Stimulated activated naive CD8-positive, alpha-beta T cell treated with anti-CD3 and anti-CD28 coated beads, Interleukin-15, Interleukin-2, amounts not matched to agents 100 ng/mL and 50 ng/mL, for 24 hours (primary cell): Measurements from ENCODE around the gene TP73.

Experiments used
- H3K27ac Mint-ChIP-seq: one replicate; pipeline ENCODE4 v1.8.0; 2021; ENCODE audit warnings: mild to moderate bottlenecking, mixed read lengths
- H3K27me3 Mint-ChIP-seq: one replicate; pipeline ENCODE4 v1.8.0; 2021; ENCODE audit warnings: mixed read lengths
- H3K36me3 Mint-ChIP-seq: one replicate; pipeline ENCODE4 v1.8.0; 2021; ENCODE audit warnings: low read depth, mixed read lengths
- H3K4me1 Mint-ChIP-seq: one replicate; pipeline ENCODE4 v1.8.0; 2021; ENCODE audit warnings: low read depth, mixed read lengths
- H3K4me3 Mint-ChIP-seq: one replicate; pipeline ENCODE4 v1.8.0; 2021; ENCODE audit warnings: mild to moderate bottlenecking, mixed read lengths
- H3K9me3 Mint-ChIP-seq: one replicate; pipeline ENCODE4 v1.8.0; 2021; ENCODE audit warnings: mixed read lengths

TP73 gene

DNA sequence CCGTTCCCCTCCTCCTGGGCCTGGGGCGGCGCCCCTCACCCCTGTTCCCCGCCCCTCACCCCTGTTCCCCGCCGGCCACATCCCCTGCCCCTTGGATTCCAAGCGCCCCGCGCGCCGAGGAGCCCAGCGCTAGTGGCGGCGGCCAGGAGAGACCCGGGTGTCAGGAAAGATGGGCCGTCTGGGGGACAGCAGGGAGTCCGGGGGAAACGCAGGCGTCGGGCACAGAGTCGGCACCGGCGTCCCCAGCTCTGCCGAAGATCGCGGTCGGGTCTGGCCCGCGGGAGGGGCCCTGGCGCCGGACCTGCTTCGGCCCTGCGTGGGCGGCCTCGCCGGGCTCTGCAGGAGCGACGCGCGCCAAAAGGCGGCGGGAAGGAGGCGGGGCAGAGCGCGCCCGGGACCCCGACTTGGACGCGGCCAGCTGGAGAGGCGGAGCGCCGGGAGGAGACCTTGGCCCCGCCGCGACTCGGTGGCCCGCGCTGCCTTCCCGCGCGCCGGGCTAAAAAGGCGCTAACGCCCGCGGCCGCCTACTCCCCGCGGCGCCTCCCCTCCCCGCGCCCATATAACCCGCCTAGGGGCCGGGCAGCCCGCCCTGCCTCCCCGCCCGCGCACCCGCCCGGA lies at the start of gene TP73:
TSS of gene TP73 (plus strand) at position 587 of the 618 bp plus-strand sequence. CDS start 29,850 bp downstream, outside the sequence.
- Mint-ChIP-seq H3K9me3 (no peaks in the 10 kb centered on the region), H3K4me1 (peaks cover 32% of the 10 kb centered on the region), H3K27ac (no peak within 1 kb of the TSS), H3K36me3 (peaks cover 3% of the 10 kb centered on the region), H3K4me3 (peak within 1 kb of the TSS; percentile 39), H3K27me3 (peaks cover 40% of the 10 kb centered on the region)

DNA sequence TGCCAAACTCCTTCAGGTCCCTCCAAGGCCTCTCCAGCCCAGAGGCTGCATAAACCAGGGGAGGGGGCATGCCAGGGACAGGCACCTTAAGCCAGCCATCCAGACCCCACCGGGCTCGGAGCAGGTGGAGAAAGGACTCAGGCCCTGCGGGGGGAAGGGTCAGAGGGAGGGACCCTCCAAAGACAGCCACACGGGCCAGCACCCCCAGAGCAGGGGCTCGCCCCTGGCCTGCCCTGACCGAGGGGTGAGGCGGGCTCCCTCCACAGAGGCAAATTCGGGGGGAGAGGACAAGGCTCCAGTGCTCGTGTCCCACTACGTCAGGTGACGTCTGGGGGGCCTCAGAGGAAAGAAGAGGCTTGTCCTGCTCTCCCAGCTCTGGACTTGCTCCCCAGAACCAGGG lies 49.2 kb upstream of the TP73 start:
- no peaks in the 10 kb centered on the region for H3K36me3 Mint-ChIP-seq
- no peaks in the 10 kb centered on the region for H3K27me3 Mint-ChIP-seq
- peaks cover 3% of the 10 kb centered on the region for H3K4me1 Mint-ChIP-seq
- H3K27ac Mint-ChIP-seq = no peak overlapping the region
- H3K4me3 Mint-ChIP-seq = no peak overlapping the region
- H3K9me3 Mint-ChIP-seq = no peaks in the 10 kb centered on the region

DNA sequence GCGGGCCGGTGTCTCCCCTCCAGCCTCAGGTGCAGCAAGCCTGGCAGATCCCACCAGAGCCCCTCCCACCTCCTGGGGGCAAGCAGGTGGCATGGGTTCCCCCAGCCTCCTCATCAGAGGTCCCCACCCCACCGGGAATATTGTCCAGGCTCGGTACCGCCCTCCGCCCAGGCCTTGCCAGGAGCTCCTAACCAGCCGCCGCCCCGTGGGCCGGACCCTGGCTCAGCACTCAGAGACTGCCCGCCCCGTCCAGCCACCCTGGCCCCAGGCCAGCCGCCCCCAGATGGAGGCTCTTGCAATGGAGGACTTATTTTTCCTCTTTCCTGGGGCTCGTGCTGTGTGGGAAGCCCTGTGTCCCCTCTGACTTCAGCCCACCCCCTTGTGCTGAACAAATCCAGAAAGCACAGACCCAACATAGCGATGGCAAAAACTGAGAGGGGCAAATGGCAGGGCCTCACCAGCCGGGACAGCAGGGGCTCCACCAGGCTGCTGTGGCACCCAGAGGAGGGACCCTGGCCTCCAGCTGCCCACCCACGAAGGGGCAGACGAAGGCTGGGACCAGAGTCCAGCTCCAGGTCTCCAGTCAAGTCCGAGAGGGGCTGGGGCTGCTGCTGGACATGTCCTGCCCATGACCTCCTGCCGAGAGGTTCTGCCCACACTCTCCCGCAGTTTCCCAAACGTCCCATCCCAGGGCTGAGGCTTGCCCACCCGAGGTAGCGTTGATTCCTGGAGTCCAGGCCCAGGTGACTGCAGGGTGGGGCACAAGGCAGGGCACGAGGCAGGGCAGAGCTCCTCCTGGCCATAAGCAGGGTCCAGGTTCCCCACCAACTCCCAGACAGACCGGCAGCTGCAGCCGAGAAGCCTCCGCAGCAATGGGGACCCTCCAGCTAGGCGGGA lies 48.5 kb upstream of the TP73 start:
- Mint-ChIP-seq H3K36me3 (no peaks in the 10 kb centered on the region), H3K27me3 (no peaks in the 10 kb centered on the region), H3K27ac (no peak overlapping the region), H3K4me1 (no peaks in the 10 kb centered on the region), H3K4me3 (no peak overlapping the region), H3K9me3 (no peaks in the 10 kb centered on the region)

DNA sequence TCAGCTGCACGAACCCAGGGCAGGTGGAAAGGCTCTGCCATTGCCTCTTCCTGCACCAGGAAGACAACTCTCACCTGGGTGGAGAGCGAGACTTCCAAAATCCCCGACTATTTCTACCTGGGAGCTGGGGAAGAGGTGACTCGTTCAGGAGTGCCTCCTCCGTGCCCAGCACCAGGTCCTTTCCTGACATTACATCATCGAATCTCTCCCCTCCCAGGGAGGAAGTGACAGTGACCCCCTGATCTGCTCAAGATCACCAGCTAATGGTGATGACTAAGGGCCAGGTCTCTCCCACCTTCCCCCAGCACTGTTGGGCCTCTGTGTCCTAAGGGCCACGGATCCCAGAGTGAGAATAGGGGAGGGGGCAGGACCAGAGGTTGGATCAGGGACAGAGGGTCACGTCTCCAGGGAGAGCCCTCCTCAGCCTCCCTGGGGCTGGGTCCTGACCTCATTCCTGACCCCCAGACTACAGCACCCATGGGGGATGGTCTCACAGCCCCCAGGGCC lies 47.8 kb upstream of the TP73 start:
- no peaks in the 10 kb centered on the region for H3K4me1 Mint-ChIP-seq
- H3K27me3 Mint-ChIP-seq = peaks cover 3% of the 10 kb centered on the region
- no peak overlapping the region for H3K27ac Mint-ChIP-seq
- no peaks in the 10 kb centered on the region for H3K9me3 Mint-ChIP-seq
- H3K4me3 Mint-ChIP-seq = no peak overlapping the region
- no peaks in the 10 kb centered on the region for H3K36me3 Mint-ChIP-seq

DNA sequence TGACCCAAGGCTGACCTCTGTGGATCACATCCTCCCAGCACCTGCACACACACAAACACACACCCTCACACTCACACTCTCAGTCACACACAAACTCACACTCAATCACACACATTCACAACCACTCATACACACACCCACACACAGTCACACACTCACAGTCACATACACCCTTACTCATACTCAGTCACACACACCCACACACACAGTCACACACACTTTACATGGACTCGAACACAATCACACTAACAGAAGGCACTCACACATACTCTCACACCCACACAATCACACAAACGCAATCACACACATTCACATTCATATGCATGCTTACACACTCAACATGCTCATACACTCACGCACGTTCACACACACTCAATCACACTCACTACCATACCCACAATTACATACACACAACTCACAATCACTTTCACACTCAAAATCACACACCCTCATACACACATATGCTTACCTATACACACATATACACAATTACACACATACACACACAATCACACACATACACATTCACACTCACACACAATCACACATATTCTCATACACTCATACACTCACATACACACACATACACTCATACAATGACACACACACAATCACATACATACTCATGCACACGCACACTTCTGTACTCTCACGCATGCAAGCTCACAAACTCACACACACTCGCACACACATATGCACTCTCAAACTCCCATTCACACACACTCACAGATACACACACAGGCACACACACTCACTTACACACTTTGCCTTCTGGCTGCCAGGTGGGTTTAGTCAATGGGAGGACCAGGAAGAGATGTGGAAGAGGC lies 47.1 kb upstream of the TP73 start:
- H3K4me1 Mint-ChIP-seq = no peaks in the 10 kb centered on the region
- no peaks in the 10 kb centered on the region for H3K36me3 Mint-ChIP-seq
- H3K4me3 Mint-ChIP-seq = no peak overlapping the region
- peaks cover 4% of the 10 kb centered on the region for H3K27me3 Mint-ChIP-seq
- H3K27ac Mint-ChIP-seq = no peak overlapping the region
- H3K9me3 Mint-ChIP-seq = no peaks in the 10 kb centered on the region

DNA sequence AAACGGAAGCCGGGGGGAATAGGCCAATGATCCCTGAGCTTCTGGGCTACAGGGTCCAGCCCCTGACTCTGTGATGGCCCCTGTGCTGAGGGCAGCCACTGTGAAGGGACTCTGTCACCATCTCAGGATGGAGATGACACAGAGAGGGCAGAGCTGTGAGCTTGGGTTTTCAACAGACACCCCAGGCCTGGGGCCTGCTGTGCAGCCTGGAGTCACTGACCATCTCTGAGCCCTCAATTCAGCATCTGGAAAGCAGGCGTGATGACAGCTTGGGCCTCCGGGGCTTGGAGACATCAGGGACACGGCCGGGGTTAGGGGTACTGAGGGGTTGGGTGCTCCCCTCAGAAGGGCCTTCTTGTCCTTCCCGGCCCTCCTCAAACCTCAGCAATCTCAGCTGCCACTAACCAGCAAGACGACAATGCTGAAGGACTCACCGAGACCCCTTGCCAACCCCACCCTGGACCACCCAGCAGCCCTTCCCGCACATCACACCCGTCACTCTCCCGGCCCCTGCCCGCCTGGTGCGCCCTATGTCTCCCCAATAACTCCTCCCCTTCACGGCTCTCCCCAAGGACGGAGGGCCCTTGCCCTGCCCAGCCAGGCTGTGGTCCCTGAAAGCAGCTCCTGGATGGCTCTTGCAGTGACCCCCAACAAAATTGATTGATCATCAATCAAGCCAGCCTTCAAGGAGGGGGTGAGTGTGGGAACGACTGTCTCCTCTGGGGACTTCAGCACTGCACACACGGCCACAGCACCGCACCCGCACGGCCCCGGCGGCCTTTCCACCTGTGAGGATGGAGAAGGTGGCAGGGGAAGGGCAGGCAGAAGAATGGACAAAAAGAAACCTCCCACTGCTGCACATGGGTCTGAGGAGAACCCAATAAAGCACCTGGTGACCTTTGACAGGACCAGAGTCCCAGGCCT lies 45.3 kb upstream of the TP73 start:
- no peak overlapping the region for H3K27ac Mint-ChIP-seq
- peaks cover 8% of the 10 kb centered on the region for H3K4me1 Mint-ChIP-seq
- peaks cover 9% of the 10 kb centered on the region for H3K27me3 Mint-ChIP-seq
- H3K4me3 Mint-ChIP-seq = no peak overlapping the region
- no peaks in the 10 kb centered on the region for H3K36me3 Mint-ChIP-seq
- no peaks in the 10 kb centered on the region for H3K9me3 Mint-ChIP-seq

DNA sequence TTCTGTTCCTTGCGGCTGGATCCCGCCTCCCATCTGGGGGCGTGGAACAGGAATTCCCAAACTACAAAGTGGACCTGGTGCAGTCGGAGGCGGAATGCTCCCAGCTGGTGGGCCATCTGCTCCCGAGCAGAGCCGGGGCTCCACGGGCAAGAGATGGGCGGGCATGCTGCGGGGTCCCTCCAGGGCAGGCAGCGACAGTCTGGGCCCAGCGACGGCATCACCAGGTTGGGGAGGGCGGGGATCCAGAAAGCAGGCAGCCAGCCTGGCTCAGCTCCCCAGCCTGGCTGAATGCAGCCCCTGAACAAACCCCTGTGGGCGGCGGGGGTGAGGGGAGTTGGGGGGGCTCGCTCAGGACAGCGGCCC lies 44.6 kb upstream of the TP73 start:
- H3K36me3 Mint-ChIP-seq = no peaks in the 10 kb centered on the region
- H3K27me3 Mint-ChIP-seq = peaks cover 9% of the 10 kb centered on the region
- no peaks in the 10 kb centered on the region for H3K9me3 Mint-ChIP-seq
- H3K4me1 Mint-ChIP-seq = peaks cover 8% of the 10 kb centered on the region
- H3K4me3 Mint-ChIP-seq = no peak overlapping the region
- H3K27ac Mint-ChIP-seq = no peak overlapping the region

DNA sequence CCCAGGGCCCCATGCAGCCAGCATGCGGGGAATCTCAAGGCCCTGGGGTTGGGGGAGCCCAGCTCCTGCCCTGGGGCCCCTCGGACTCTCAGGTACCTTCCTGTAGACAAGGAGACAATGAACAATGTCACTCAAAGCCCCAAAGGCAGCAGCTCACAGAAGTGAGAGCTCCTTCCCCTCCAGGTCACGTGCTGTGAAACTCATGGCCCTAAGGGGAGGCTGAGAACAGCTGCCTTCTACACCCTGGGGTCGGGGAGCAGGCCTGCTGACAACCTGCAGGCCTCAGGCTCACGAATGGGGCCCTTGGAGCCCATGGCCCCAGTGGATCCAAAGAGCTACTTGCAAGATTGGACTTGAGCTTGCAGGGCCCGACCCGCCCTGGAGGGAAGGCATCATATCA lies 44.2 kb upstream of the TP73 start:
- Mint-ChIP-seq H3K27ac (no peak overlapping the region), H3K4me1 (peaks cover 8% of the 10 kb centered on the region), H3K36me3 (no peaks in the 10 kb centered on the region), H3K4me3 (no peak overlapping the region), H3K27me3 (peaks cover 9% of the 10 kb centered on the region), H3K9me3 (no peaks in the 10 kb centered on the region)

DNA sequence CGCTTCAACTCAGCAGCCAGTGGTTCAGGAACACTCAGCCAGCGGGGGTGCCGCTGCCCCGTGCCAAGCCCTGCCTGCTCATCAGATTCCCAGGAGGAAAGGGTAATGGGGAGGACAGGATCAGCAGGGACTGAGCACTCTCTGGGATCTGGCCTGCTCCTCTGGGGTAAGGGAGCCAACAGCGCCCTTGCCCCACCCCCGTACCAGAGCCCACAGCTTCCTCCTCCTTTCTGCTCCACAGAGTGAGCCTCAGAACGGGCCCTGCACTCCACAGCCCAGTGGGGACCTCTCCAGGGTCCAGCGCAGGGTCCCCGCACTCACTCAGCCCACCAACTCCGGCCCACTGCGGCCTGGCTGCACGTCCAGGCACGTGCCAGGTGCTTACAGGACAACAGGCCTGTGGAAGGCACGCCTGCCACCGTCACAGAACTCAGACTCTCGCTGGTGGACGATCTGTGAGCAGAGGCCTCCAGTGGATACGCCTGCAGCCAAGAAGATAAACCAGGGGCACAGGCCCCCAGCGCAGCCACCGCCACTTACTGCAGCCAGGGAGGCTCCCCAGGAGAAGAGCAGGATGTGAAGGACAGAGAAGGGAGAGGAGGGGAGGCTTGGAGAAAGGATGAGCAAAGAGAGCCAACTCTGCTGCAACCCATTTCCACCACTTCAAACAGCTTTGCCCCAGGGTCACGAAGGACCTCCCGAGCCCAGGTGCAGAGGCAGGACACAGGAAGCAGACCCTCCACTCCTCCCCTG lies 43.1 kb upstream of the TP73 start:
- Mint-ChIP-seq H3K27me3 (peaks cover 9% of the 10 kb centered on the region), H3K4me3 (no peak overlapping the region), H3K9me3 (no peaks in the 10 kb centered on the region), H3K27ac (no peak overlapping the region), H3K36me3 (no peaks in the 10 kb centered on the region), H3K4me1 (peaks cover 8% of the 10 kb centered on the region)

DNA sequence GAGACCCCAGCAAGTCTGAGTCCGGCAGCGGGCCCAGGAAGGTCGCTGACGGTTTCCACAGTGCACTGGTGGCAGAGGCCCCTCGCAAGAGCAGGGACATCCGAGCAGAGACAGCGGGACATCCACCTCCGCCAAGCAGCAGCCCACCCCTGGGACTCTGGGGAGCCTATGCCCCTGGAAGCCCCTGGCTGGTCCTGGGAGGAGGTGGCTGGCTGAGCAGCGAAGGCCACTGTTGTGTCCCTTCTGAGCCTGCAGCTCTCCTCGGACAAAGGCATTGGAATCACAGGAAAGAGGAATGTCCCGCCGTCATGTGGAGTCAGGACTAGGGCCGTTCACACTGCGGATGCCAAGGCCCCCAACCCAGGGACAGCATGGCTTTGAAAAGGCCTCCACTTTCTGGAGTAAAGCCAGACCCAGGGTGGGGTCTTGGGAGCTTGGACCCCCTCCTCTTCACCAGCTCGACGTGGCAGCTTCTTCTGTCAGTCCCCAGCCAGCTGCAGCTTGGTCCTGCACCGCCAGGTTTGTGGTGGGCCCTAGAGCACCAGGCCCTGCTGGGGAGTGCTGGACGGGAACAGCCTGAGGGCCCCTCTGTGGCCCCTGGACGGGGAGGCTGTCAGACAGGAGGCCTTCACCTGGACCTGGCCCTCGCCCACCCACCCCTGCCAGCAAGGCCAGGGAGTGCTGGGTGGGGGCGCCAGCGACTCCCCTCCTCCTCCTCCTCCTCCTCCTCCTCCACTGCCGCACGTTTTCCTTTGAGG lies 42.4 kb upstream of the TP73 start:
- Mint-ChIP-seq H3K27ac (no peak overlapping the region), H3K4me1 (peaks cover 8% of the 10 kb centered on the region), H3K9me3 (no peaks in the 10 kb centered on the region), H3K4me3 (no peak overlapping the region), H3K27me3 (peaks cover 9% of the 10 kb centered on the region), H3K36me3 (no peaks in the 10 kb centered on the region)

DNA sequence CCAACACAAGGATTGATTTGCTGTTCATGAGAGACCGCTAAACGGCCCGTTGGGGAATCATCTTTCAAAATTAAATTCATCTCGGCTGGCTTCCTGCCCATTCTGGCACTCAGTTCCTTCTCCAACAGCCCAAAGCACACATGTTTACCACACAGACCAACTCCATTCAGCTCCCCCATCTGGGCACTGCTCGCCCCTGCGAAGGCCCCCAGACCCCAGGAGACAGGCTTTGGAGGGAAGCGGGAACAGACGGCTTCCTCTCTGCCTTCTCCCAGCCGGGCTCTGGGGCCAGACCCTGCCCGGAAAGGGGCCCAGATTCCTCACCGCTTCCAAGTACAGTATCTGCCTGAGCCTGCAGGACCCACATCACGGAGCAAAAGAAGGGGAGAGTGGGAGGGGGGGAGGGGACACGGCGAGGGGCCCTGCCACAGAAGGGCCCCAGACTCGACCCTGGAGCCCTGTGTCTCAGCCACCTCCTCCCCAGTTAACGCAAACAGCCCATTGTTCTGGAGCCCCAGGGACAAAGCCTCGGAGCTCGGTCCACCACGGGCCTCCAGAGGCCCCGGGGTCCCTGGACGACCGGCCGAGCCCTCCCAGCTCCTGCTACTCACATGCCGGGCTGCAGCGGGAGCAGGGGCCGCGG lies 41.7 kb upstream of the TP73 start:
- no peak overlapping the region for H3K27ac Mint-ChIP-seq
- H3K4me1 Mint-ChIP-seq = peaks cover 8% of the 10 kb centered on the region
- H3K4me3 Mint-ChIP-seq = peak overlapping the region; percentile 41
- peaks cover 9% of the 10 kb centered on the region for H3K27me3 Mint-ChIP-seq
- H3K36me3 Mint-ChIP-seq = no peaks in the 10 kb centered on the region
- no peaks in the 10 kb centered on the region for H3K9me3 Mint-ChIP-seq

DNA sequence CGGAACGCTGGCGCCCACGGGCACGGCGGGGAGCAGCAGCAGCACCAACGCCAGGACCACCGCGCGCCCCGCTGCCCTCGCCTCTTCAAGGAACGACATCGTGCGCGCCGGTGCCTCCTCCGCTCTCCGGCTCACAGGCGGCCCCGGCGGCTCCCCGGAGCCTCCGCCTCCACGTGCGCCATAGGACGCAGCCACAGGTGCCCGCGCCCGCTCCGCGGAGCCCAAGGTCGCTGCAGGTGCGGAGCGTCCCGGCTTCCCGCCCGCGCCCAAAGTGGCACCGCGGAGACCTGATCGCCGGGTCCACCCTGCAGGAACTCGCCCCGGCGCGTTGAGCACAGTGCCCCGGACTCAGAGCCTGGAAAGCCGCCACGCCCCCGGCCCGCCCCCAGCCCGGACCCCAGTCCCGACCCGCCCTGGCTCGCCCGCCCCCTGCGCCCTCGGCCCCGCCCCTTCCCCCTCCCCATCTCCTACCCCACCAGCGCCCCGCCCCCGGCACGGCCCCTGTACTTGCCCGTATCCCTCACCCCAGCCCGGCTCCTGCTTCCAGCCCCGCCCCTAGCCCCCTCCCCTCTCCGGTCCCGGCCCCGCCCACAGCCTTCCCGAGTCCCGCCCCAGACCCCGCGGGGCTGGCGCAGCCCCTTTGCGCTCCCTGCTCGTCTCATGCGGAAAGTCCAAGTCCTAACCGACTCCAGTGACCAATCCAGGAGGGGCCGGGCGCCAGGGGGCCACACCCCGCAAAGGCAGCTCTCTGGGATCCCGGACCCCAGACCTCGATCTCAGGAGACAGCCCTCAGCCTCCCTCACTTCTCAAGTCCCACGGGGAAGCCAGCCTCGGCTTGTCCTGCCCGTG lies 40.9 kb upstream of the TP73 start, which contains the start of gene MEGF6:
TSS of gene MEGF6 (minus strand) at position 339 of the 850 bp plus-strand sequence. CDS start at position 99, 240 bp downstream.
- Mint-ChIP-seq H3K27ac (no peak within 1 kb of the TSS), H3K9me3 (no peaks in the 10 kb centered on the region), H3K4me1 (peaks cover 8% of the 10 kb centered on the region), H3K27me3 (peaks cover 9% of the 10 kb centered on the region), H3K36me3 (no peaks in the 10 kb centered on the region), H3K4me3 (peak within 1 kb of the TSS; percentile 66)
